Caco-2 (cell line): ENCODE measurements around the gene NAA35. TPM values are rescaled to one million over a fixed set of nuclear protein-coding genes. Genes with fewer than 3 reads are reported as not detected.

Source experiments
- BruUV-seq: library from RNA; stranded (reverse); fragments of 400-500 nt; replicated peaks from 2 replicates; lab custom pipeline; 2021; lab: Mats Ljungman, UMichigan
- CTCF ChIA-PET: fragments of 300-600 bp; sonication (Branson Sonifier 250); formaldehyde crosslinking; loops from one replicate; lab custom pipeline; 2022; ENCODE audit warnings: antibody characterized with exemption; lab: Charles Lee
- POLR2A ChIA-PET: fragments of 300-600 bp; sonication (Branson Sonifier 250); formaldehyde crosslinking; loops from one replicate; lab custom pipeline; 2022; ENCODE audit warnings: antibody characterized with exemption; lab: Charles Lee
- DNase-seq, 2 experiments: peaks; one replicate each; pipeline versions ENCODE4 v3.0.0 to v3.0.0-alpha.2; 2020 to 2022
- H3K27me3 ChIP-seq: replicated peaks from 2 replicates; pipeline ENCODE4 v1.6.0; 2011; ENCODE audit warnings: low read length; ENCODE audit not compliant: control insufficient read depth, insufficient read depth
- H3K36me3 ChIP-seq: 2 replicates; pipeline ENCODE4 v1.5.1; 2011; ENCODE audit warnings: low read length; ENCODE audit not compliant: control insufficient read depth, insufficient read depth
- H3K4me1 ChIP-seq: fragments of 250-450 bp; sonication (Bioruptor Pico); 2 replicates; pipeline ENCODE4 v1.5.1; 2020; ENCODE audit warnings: mild to moderate bottlenecking
- H3K4me3 ChIP-seq: 2 replicates; pipeline ENCODE4 v1.5.1; 2011; ENCODE audit warnings: low read depth, mild to moderate bottlenecking, control low read depth, low read length
- H3K9me3 ChIP-seq: fragments of 250-450 bp; sonication (Bioruptor Pico); 2 replicates; pipeline ENCODE4 v1.5.1; 2020; ENCODE audit warnings: mild to moderate bottlenecking, moderate library complexity
- H3K27ac Mint-ChIP-seq: one replicate; pipeline ENCODE4 v1.8.0; 2022; ENCODE audit warnings: mixed read lengths; ENCODE audit not compliant: unreplicated experiment
- H3K27me3 Mint-ChIP-seq: one replicate; pipeline ENCODE4 v1.8.0; 2022; ENCODE audit warnings: mixed read lengths; ENCODE audit not compliant: insufficient read depth, unreplicated experiment
- H3K36me3 Mint-ChIP-seq: one replicate; pipeline ENCODE4 v1.8.0; 2022; ENCODE audit warnings: mild to moderate bottlenecking, mixed read lengths; ENCODE audit not compliant: insufficient read depth, unreplicated experiment
- H3K4me1 Mint-ChIP-seq: one replicate; pipeline ENCODE4 v1.8.0; 2022; ENCODE audit warnings: low read depth, mixed read lengths; ENCODE audit not compliant: unreplicated experiment
- H3K4me3 Mint-ChIP-seq: one replicate; pipeline ENCODE4 v1.8.0; 2022; ENCODE audit warnings: mild to moderate bottlenecking, moderate library complexity, mixed read lengths; ENCODE audit not compliant: unreplicated experiment
- H3K9me3 Mint-ChIP-seq: one replicate; pipeline ENCODE4 v1.8.0; 2022; ENCODE audit warnings: mixed read lengths; ENCODE audit not compliant: unreplicated experiment
- CTCF ChIP-seq, 2 experiments: fragments of 200-600 bp in 1 of 2; IDR thresholded peaks; 1 replicate in 1 of 2; 2 replicates in 1 of 2; pipeline versions ENCODE4 v1.5.1 to v1.8.0; 2011 to 2022; ENCODE audit warnings: antibody characterized with exemption in 1 of 2, control low read depth in 1 of 2, inconsistent platforms in 1 of 2, low read depth in 1 of 2, low read length in 1 of 2, mild to moderate bottlenecking in 1 of 2, moderate library complexity in 1 of 2; ENCODE audit not compliant: insufficient read depth in 1 of 2, severe bottlenecking in 1 of 2, unreplicated experiment in 1 of 2
- intact Hi-C: fragments of 100-400 bp; cut with micrococcal nuclease; formaldehyde crosslinking; loops from one replicate; pipeline ENCODE4 v1.10.0; 2022; ENCODE audit not compliant: unreplicated experiment
- total RNA-seq: library from RNA; stranded (reverse); gene quantifications from 2 replicates; pipeline ENCODE4 v1.2.3, GENCODE V29; 2022

Gene NAA35
- total RNA-seq, 1 experiment from 2014 or later: 24.1 TPM

- H3K27ac Mint-ChIP-seq: no peak overlapping the region
- no TSS peak for BruUV-seq
- H3K27me3 ChIP-seq: no peaks in the 10 kb centered on the region
- ChIA-PET POLR2A (no interaction called here), CTCF (no interaction called here)
- no peaks in the 10 kb centered on the region for H3K9me3 Mint-ChIP-seq
- H3K36me3 Mint-ChIP-seq: peaks cover 58% of the 10 kb centered on the region
- no peaks in the 10 kb centered on the region; the same call in 1 of the 2 replicates for H3K36me3 ChIP-seq
- no peaks in the 10 kb centered on the region for H3K27me3 Mint-ChIP-seq
- no peaks in the 10 kb centered on the region for H3K9me3 ChIP-seq
- no peak overlapping the region for H3K4me3 ChIP-seq
- H3K4me3 Mint-ChIP-seq: no peak overlapping the region
- intact Hi-C loops: no loop called here
- H3K4me1 ChIP-seq: no peaks in the 10 kb centered on the region
- TF ChIP-seq CTCF (IDR thresholded peaks at IDR 0.05; ENCODE audit: insufficient read depth in 1 of 2, low read depth in 1 of 2, low read length in 1 of 2, severe bottlenecking in 1 of 2, unreplicated experiment in 1 of 2): no peak
- H3K4me1 Mint-ChIP-seq: no peaks in the 10 kb centered on the region
- no peak for DNase-seq
Observed at GRCh38 chr9:85981369-85981768, 40.4 kb downstream of the NAA35 start.

- H3K36me3 Mint-ChIP-seq: peaks cover 55% of the 10 kb centered on the region
- no TSS peak for BruUV-seq
Observed at GRCh38 chr9:85984457-85984856, 43.5 kb downstream of the NAA35 start.

GRCh38 chr9:85987236-85987635 is 46.3 kb downstream of the NAA35 start:
- ChIA-PET CTCF (no interaction called here), POLR2A (no interaction called here)
- H3K4me3 Mint-ChIP-seq: no peak overlapping the region

More at GRCh38 chr9:85984457-85984856, 43.5 kb downstream of the NAA35 start:
- no peaks in the 10 kb centered on the region for H3K9me3 Mint-ChIP-seq
- DNase-seq: no peak
- Histone ChIP-seq H3K36me3 (no peaks in the 10 kb centered on the region; the same call in 1 of the 2 replicates), H3K27me3 (no peaks in the 10 kb centered on the region), H3K9me3 (no peaks in the 10 kb centered on the region), H3K4me1 (no peaks in the 10 kb centered on the region), H3K4me3 (no peak overlapping the region)
- H3K4me3 Mint-ChIP-seq: no peak overlapping the region
- intact Hi-C loops: no loop called here
- CTCF ChIA-PET: no interaction called here
- no peaks in the 10 kb centered on the region for H3K27me3 Mint-ChIP-seq
- no peak overlapping the region for H3K27ac Mint-ChIP-seq
- no peaks in the 10 kb centered on the region for H3K4me1 Mint-ChIP-seq
- TF ChIP-seq CTCF (IDR thresholded peaks at IDR 0.05; ENCODE audit: insufficient read depth in 1 of 2, low read depth in 1 of 2, low read length in 1 of 2, severe bottlenecking in 1 of 2, unreplicated experiment in 1 of 2): no peak
- POLR2A ChIA-PET: no interaction called here

More at GRCh38 chr9:85987236-85987635, 46.3 kb downstream of the NAA35 start:
- H3K27me3 Mint-ChIP-seq: no peaks in the 10 kb centered on the region
- TF ChIP-seq CTCF (IDR thresholded peaks at IDR 0.05; ENCODE audit: insufficient read depth in 1 of 2, low read depth in 1 of 2, low read length in 1 of 2, severe bottlenecking in 1 of 2, unreplicated experiment in 1 of 2): no peak
- Histone ChIP-seq H3K9me3 (no peaks in the 10 kb centered on the region), H3K36me3 (no peaks in the 10 kb centered on the region; the same call in 1 of the 2 replicates), H3K4me3 (no peak overlapping the region), H3K27me3 (no peaks in the 10 kb centered on the region), H3K4me1 (no peaks in the 10 kb centered on the region)
- no peak overlapping the region for H3K27ac Mint-ChIP-seq
- no peak for DNase-seq
- no TSS peak for BruUV-seq
- intact Hi-C loops: no loop called here
- no peaks in the 10 kb centered on the region for H3K9me3 Mint-ChIP-seq
- no peaks in the 10 kb centered on the region for H3K4me1 Mint-ChIP-seq
- peaks cover 52% of the 10 kb centered on the region for H3K36me3 Mint-ChIP-seq
